GM06990 (cell line): ENCODE measurements around the gene LRRC75A.
"Not testable (repeated sequence)": the region's sequence is repeated elsewhere in the genome, so short reads cannot be mapped to it uniquely, and the experiment has no call there.

Experiments
- DNase-seq: peaks from one replicate; pipeline ENCODE4 v3.0.0-alpha.2; 2011; ENCODE audit not compliant: insufficient read length; ENCODE audit errors: extremely low read depth
- H3K27me3 ChIP-seq: replicated peaks from 2 replicates; pipeline ENCODE4 v1.6.0; 2011; ENCODE audit warnings: low read length; ENCODE audit not compliant: control insufficient read depth, insufficient read depth
- H3K36me3 ChIP-seq: 2 replicates; pipeline ENCODE4 v1.5.1; 2011; ENCODE audit warnings: low read length; ENCODE audit not compliant: control insufficient read depth, insufficient read depth
- H3K4me3 ChIP-seq: replicated peaks from 2 replicates; pipeline ENCODE4 v1.5.1; 2011; ENCODE audit warnings: low read depth, mild to moderate bottlenecking, control low read depth, low read length
- TF ChIP-seq, protein P1 (sequence below): IDR thresholded peaks from 2 replicates; pipeline ENCODE4 v1.5.1; 2011; ENCODE audit warnings: low read length, control low read depth, mild to moderate bottlenecking, inconsistent platforms; ENCODE audit not compliant: insufficient read depth, poor library complexity, severe bottlenecking

The LRRC75A gene, protein sequence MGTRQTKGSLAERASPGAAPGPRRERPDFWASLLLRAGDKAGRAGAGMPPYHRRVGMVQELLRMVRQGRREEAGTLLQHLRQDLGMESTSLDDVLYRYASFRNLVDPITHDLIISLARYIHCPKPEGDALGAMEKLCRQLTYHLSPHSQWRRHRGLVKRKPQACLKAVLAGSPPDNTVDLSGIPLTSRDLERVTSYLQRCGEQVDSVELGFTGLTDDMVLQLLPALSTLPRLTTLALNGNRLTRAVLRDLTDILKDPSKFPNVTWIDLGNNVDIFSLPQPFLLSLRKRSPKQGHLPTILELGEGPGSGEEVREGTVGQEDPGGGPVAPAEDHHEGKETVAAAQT

DNA sequence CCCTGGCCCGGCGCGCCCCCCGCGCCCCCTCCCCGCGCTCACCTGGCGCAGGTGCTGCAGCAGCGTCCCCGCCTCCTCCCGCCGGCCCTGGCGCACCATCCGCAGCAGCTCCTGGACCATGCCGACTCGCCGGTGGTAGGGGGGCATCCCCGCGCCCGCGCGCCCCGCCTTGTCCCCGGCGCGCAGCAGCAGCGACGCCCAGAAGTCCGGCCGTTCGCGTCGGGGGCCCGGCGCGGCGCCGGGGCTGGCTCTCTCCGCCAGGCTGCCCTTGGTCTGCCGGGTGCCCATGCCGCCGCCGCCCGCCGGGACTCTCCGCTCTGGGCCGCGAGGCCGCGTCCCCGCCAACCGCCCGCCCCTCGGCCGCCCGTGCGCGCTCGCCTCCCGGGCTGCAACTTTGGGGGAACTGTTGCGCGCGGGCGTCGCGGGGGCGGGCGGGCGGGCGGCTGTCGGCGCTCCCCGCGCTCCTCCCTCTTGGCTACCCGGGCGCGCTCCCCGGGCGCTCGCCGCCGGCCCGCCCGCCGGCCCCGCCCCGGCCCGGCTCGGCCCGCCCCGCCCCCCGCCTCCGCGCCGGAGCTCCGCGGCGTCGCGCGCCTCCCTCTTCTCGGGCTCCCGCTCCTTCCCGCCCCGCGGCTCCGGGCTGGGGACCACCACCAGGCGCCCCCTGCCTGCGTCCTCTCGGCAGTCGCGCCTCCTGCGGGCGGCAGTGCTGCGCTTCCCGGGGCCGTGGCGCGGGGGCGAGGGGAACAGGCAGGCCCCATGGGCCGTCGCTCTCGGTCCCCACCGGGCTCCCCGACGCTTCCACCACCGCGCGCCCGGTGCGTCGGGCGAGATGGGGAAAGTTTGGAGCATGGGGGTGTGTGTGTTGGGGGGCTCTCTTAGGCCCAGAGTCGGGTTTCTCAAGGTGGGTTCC, at the start of gene LRRC75A:
LRRC75A (minus strand) TSS at position 491 of the 910 bp plus-strand sequence; CDS start at position 288, 203 bp downstream.
- TF ChIP-seq, protein P1, sequence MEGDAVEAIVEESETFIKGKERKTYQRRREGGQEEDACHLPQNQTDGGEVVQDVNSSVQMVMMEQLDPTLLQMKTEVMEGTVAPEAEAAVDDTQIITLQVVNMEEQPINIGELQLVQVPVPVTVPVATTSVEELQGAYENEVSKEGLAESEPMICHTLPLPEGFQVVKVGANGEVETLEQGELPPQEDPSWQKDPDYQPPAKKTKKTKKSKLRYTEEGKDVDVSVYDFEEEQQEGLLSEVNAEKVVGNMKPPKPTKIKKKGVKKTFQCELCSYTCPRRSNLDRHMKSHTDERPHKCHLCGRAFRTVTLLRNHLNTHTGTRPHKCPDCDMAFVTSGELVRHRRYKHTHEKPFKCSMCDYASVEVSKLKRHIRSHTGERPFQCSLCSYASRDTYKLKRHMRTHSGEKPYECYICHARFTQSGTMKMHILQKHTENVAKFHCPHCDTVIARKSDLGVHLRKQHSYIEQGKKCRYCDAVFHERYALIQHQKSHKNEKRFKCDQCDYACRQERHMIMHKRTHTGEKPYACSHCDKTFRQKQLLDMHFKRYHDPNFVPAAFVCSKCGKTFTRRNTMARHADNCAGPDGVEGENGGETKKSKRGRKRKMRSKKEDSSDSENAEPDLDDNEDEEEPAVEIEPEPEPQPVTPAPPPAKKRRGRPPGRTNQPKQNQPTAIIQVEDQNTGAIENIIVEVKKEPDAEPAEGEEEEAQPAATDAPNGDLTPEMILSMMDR: no peak
- DNase-seq: peak; percentile 28
- Histone ChIP-seq H3K27me3 (peaks cover 4% of the 10 kb centered on the region), H3K36me3 (no peaks in the 10 kb centered on the region), H3K4me3 (peak within 1 kb of the TSS; percentile 33)

DNA sequence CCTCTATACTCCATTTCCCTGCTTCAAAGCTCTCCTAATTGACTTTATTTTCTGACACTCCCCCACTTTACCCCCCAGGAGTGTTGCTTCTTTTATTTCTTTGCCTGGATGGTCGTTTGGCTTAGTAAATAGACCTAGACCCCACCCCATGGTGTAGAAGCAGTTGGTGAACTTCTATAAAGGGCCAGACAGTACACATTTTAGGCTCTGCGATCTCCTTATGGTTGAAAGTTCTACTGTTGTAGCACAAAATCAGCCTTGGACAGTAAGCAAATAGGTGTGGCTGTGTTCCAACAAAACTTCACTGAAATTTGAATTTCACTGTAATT, 45.1 kb upstream of the LRRC75A start:
- no peak overlapping the region for H3K4me3 ChIP-seq
- DNase-seq: no peak
- TF ChIP-seq, protein P1: no peak
- H3K36me3 ChIP-seq: no peaks in the 10 kb centered on the region
- H3K27me3 ChIP-seq: no peaks in the 10 kb centered on the region

DNA sequence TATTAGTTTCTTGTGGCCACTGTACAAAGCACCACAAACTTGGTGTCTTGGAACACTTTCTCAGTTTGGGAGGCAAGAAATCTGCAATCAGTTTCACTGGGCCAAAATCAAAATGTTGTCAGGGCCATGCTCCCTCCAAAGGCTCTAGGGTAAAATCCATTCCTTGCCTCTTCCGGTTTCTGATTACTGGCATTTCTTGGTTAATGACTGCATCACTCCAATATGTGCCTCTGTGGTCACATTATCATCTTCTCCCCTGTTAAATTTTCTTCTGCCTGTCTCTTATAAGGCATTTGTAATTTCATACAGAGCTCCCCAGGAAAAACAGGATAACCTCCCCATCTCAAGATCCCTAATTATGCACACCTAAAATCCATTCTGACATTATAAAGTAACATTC, 42.2 kb upstream of the LRRC75A start:
- Histone ChIP-seq H3K27me3 (no peaks in the 10 kb centered on the region), H3K4me3 (no peak overlapping the region), H3K36me3 (no peaks in the 10 kb centered on the region)
- TF ChIP-seq, protein P1: no peak
- no peak for DNase-seq

DNA sequence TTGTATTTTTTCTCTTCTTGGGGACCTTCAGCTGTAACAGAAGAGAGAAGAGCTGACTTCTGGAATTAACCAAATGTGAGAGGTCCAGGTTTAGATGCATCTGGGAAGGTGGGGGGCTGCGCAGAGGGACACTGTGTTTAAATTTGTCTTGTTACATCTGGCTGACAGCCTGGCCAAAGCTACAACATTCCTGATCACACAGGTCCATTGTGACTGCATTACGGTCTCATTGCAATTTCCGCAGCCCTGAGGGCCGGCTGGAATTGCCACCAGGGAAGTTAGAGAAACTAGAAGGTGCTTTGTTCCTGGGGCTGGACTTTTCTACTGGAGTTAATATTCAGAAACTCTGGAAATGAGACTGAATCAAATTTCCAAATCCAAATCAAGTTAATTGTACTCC, 37.9 kb upstream of the LRRC75A start:
- TF ChIP-seq, protein P1: no peak
- DNase-seq: no peak
- Histone ChIP-seq H3K27me3 (no peaks in the 10 kb centered on the region), H3K36me3 (no peaks in the 10 kb centered on the region), H3K4me3 (no peak overlapping the region)

DNA sequence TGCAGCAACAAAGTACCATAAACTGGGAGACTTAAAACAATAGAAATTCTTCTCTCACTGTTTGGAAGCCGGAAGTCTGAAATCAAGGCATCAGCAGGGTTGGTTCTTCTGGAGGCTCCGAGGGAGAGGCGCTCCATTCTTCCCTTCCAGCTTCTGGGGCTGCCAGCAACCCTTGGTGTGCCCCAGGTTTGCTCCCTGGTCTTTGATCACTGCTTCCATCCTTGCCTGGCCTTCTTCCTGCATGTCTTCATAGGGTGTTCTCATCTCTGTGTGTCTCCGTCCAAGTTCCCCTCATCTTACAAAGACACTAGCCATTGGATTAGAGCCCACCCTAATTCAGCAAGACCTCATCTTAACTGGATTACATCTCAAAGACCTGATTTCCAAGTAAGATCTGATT, 35.3 kb upstream of the LRRC75A start:
- no peak overlapping the region for H3K4me3 ChIP-seq
- H3K27me3 ChIP-seq: no peaks in the 10 kb centered on the region
- no peaks in the 10 kb centered on the region for H3K36me3 ChIP-seq
- no peak for DNase-seq
- TF ChIP-seq, protein P1: no peak

DNA sequence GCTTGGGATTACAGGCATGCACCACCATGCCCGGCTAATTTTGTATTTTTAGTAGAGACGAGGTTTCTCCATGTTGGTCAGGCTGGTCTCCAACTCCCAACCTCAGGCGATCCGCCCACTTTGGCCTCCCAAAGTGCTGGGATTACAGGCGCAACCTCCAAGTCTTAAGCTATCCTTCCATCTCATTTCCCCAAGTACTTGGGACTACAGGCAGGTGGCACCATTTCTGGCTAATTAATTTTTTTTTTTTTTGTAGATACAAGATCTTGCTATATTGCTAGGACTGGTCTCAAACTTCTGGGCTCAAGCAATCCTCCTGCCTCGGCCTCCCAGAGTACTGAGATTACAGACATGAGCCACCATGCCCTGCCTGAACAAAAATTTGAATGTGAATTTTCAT, 33.6 kb upstream of the LRRC75A start:
- not testable (repeated sequence) for H3K4me3 ChIP-seq, DNase-seq, H3K27me3 ChIP-seq

More for the DNA sequence above, 33.6 kb upstream of the LRRC75A start:
- H3K36me3 ChIP-seq: not testable (repeated sequence)
